K562 (cell line): ENCODE results near the gene FNDC4.

Source experiments
- HDAC6 ChIP-seq: IDR thresholded peaks from 2 replicates; pipeline ENCODE4 v1.6.1; 2012; ENCODE audit warnings: low read depth, mild to moderate bottlenecking, control low read depth, inconsistent platforms, low read length, moderate library complexity
- NR3C1 ChIP-seq: sonication (generic); formaldehyde crosslinking; IDR thresholded peaks from 2 replicates; pipeline ENCODE4 v1.8.1; 2022; ENCODE audit warnings: missing genetic modification reagents

- TF ChIP-seq NR3C1 (CRISPR knock-in tag) (no peak), HDAC6 (no peak)
Observed at GRCh38 chr2:27448381-27448780, 46.6 kb downstream of the FNDC4 start.
